DMS53 treated with DMSO at 0.1 percent for 48 hours (cell line): ENCODE results near the gene IL1RAPL1.

ENCODE experiments used
- DNase-seq: peaks from one replicate; lab custom pipeline; 2025; ENCODE audit not compliant: unreplicated experiment; lab: John Stamatoyannopoulos, UW

The IL1RAPL1 gene

DNA sequence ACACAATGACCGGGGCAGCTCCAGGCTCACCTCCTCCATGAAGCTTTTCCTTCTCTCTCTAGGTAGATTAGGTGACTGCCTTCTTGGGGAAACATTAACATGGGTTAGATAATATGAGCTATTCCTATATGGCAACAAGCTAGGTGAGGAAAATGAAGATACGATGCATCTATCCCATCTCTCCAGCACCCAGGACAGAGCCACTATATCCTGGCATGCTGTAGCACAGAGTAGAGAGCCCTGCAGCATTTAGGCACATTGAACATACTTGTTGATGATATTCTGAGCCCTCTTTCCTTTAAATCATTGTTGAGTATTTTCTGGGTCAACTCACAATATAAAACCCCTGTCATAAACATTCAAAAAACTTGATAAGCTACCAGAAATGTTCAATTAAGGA, 1133.9 kb downstream of the IL1RAPL1 start:
- no peak for DNase-seq

DNA sequence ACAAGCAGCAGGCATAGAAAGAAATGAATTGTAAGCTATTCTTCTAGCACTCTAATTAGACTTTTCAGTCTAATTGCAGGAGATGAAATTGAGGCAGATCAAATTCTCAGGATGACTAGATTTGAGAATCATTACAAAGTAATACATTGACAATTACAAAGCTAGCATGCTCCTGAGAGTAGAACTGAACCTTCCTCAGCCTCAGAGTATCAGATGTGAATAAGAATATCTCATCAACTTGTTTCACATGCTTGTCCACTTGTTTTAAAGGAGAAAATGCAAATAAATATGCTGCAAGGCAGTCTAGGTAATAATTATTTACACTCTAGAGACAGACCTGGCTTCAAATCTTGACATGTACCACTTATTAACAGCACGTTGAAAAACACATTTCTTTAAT, 1137.1 kb downstream of the IL1RAPL1 start:
- no peak for DNase-seq

DNA sequence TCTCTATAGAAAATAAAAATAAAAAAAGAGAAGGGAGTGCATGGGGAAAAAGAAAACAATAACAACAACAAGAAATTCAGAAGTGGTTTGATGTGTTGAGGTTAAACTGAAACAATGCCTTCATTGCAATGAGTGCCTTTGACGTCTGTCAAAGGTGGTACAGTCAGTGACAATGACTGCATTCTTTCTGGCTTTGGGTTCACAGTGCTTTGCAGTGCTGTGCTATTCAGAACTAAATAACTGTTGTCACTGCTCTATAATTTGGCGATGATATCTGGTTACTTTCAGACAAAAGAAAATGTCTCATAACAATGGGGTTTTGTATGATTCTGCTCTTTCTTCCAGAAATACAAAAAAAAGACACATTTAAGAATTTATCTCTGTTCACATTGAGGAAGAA, 1139.6 kb downstream of the IL1RAPL1 start:
- DNase-seq, result no peak

DNA sequence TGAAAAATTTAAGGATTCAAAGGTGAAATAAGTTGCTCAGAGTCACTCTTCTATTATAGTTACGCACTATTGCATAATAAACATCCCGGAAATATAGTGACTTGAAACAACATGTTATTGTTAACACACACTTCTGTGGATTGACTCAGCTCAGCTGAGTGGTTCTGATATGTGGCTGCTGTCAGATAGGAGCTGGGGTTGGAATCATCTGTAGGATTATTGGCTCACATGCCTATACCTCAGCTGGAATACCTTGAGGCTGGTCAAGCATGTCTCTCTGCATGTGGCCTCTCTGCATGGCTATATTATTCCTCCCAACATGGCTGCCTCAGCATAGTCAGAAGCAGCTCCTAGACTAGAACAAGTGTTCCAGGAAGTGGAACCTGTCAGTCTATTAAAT, 1141.4 kb downstream of the IL1RAPL1 start:
- DNase-seq, result no peak

DNA sequence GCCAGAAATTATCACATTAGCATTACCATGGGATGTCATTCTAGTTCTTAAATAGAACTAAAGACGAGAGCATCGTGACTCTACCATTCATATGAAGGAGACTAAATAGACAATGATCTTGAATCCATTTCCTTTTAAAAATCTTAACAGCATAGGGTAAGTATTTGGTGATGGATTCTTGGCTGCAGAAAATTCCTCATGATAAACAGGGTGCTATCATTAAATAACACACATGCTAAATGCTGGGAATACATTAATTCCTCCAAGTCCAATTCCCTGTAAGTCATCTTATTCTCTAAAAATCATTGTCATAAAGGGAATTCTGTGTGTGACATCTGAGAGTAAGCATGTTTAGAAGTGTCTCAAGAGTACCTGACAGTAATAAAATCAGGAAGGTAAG, 1157.7 kb downstream of the IL1RAPL1 start:
- DNase-seq, result no peak

DNA sequence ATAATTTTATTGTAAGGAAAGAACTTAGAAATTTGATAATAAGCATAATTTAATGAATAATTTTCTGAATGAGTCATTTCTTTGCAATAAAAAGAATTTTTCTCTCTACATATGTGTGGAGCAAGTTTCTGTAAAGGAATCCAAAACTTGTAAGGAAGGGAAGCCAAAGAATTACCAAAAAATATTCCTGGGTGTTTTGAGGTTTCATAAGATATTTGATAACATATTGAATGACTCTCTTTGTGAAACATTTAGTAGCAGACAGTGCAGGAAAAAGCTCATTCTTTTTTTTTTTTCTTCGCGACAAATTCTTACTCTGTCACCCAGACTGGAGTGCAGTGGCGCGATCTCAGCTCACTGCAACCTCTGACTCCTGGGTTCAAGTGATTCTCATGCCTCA, 1159.1 kb downstream of the IL1RAPL1 start:
- no peak for DNase-seq

DNA sequence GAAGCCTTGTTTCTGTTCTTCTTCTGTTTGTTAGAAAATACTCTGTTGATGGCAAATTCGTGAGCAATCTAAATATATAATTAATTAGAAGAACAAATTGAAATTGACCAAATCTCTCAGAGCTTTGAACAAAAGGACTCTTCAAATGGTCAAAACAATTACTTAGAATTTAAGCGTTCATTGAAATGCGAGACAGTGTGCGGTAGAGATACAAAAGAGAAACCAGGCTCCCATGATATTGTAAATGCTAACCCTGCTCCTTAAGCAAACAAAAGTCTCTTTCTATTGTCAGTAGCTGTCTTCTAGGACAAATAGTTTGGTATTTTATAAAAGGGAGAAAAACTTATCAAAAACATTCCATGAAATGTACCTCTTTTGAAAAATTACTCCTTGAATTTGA, 1174.8 kb downstream of the IL1RAPL1 start:
- no peak for DNase-seq

DNA sequence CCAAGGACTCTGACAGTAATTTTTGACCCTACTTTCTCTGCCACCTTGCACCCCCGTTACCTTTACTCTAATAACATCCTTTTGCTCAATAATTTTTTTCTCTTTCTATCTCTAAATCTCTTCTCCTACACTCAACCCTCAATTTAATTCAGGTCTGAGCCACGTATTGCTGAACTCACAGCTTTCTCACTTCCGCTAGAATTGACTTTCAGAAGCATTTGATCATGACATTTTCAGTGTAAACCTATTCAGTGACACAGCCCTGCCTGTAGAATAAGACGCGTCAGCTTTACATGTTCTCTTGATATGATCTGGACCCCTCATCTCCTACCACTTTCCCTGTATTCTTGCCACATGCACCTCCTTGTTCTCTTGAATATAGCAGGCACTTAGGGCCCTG, 1188.6 kb downstream of the IL1RAPL1 start:
- no peak for DNase-seq

DNA sequence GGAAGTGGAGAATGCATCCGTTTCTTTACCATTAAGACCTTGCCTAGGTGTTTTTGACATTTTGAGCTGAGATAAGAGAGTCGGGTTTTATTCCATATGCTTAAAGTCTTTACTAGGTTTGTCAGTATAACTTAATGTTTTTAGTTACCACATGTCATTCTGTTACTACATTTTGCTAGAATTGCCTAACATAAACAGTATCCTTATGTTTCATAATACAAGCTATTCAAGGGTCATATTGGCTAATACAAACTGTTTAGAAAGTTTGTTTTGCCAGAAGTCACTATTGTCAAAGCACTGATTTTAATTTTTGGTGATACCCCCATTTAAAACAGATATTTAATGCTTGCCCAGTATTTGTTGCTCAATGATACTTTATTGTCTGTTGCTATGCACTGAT, 1200.4 kb downstream of the IL1RAPL1 start:
- no peak for DNase-seq

DNA sequence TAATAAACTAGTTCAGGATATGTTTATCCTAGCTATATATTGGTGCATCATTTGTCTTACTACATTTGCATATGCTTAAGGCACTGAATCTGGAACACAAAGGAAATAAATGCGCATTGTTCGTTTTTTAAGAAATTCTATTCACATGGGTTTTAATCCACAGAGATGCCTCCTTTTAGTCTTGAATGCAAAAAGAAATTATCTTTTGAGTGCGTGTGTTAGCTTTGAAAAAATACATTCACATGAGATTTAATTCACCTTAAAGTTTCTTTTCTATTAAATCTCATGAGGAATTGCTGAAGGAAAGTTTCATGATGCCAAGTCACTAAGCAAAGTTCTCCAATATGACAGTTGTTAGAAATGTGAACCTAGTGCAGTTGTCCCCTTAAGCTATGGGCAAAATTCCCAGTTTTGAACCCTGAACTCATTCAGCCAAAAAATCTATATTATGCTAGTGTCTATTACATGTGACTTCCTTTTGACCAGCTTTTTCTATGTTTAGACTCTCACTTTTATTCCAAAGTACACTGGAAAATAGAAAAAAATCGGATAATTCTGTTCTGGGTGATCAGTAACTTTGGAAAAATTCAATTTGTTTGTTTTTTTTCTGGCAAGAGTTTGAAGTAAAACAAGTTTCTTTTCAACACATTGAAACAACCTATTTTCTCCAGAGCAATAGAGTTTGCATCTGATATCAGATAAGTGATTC, 1201.9 kb downstream of the IL1RAPL1 start:
- no peak for DNase-seq

DNA sequence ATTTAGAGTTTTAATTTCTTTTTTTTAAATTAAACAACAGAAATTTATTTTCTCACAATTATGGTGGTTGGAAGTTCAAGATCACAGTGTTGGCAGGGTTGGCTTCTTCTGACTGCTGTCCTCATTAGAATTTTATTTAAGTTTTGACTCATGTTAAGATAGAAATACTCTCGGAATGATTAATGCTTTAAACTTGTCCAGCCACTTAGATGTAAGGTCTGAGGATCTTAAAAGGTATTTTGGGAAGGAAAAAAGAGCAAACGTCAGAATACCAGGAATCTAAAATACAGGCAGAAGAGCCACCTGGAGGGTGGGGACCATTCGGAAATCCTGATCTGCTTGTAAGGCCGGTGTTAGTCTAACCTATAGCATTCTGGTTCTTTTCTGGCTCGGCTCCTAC, 1205.1 kb downstream of the IL1RAPL1 start:
- no peak for DNase-seq

DNA sequence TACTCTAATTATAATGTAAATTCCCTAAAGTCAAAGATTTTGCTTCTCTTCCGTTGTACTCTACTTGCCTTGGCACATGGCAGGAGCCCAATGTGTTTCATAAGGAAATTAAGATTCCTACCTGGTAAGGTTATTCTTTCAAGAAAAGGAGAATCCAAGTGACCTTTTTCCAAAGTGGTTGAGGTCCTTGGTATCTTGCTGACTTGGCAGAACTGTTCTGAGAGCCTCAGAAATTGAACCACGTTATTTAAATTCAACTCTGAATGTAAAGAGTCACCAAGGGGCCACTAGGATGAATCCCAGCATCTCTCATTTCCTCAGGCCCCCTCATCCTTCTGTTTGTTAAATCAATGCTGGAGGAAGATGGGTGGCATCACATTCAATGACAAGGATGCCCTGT, 1209.9 kb downstream of the IL1RAPL1 start:
- no peak for DNase-seq

DNA sequence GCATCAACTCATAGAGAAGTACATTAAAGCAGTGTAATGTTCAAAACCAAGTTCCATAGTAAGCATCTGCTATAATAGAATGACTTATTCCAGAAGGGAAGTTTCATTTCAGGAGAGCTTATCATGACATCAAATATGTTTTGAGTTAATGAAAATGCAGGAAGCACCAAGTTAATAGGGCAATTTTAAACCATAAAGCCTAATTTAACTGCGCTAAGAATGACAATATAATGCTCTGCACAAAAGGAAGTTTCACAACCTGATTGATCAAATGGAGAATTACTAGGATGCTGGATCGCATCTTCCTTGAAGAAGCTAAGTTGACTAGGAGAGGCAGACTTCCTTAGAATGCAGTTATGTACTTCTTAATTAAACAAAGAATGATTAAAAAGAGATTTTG, 1211.2 kb downstream of the IL1RAPL1 start:
- DNase-seq, result no peak

DNA sequence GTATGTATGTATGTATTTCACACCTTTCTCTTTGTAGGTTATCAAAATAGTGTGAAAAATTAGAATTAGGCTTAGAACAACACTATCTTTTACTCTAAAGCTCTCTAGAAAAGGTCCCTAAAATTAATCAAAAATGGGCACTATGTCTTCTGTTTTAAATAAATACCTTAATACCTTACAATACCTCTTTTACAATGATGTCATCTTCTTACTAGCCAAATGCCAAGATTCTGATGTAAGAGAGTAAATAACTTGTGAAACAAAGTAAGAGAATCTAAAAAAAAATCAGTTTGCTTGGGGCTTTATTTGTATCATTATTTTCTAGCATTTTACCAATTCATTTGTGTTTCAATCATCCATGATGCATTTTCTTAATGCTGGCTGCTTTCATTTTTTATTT, 1225.9 kb downstream of the IL1RAPL1 start:
- no peak for DNase-seq

DNA sequence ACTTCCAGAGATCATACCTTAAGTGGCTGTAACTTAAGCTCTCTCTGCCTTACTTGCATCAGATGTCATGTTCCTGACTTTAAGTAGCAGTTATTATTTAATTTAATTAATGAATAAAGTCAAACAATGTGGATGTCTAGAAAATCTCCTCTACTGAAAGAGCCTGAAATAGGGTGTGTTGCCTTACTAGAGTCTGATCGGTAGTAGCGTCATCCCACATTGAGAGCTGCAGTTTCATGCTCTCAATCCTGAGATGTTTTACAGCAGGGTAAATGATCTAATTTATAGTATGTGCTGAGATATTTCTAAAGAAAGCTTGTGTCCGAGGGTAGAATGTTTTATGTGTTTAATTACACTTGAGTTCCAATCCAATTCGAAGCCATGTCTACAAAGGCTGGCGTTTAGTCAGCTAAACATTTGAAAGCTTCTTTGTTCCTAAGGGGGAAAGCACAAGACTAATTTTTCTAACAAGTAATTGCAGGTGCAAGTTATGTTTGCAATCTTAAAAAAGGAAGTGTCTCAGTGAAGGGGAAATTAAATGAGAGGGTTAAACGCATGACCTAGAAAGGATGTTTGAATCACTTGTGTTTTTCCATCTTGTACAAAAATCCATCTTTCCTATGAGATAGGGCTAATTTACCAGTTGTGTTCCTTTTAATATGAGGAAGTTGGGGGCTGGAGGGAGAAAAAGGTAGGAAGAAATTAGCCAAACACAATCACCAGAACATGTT, 1237.1 kb downstream of the IL1RAPL1 start:
- DNase-seq, result no peak

DNA sequence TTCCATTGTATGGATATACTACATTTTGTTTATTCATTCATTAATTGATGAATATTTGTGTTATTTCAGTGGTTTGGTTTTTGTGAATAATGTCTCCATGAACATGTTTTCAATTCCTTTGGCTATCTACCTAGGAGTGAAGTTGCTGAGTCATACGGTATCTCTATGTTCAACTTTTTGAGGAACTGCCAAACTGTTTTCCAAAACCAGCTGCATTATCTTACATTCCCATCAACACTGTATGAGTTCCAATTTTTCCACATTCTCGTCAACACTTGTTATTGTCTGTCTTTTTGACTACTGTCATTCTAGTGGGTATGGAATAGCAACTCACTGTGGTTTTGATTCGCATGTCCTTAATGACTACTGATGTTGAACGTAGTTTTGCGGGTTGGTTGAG, 1239.5 kb downstream of the IL1RAPL1 start:
- no peak for DNase-seq

DNA sequence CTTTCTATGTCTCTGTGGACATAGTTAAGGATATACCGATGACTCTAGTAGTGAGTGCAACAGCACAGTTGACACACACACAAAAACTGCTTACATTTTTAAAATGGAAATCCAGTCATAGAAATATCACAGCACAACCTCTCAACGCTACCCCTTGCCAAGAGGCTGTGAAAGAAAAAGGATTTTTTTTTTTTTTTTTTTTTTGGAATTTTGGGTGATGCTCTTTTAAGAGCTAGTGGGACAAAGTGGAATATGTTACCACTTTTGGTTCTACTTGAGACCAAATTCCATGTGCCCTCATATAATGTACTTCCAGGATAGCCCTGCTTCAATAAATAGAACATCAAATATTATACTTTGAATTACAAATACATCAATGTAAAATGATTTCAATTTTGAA, 1247.1 kb downstream of the IL1RAPL1 start:
- DNase-seq, result no peak

DNA sequence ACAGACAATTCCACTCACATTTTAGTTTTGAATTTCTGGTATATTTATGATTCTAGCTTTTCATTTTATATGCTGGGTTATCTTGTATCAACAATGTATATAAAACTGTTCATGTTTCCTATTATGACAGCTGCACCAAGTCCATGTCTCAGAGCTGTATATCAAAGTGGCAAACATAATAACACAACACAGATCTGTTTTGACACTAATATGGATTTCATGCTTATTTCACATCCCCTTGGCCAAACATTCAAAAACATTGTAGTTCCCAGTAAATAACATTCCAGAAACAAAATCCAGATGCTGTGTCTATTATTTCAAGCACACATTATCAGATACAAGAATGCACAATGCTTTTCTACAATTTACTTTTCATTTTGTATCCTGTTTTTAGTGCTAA, 1247.5 kb downstream of the IL1RAPL1 start:
- DNase-seq, result no peak

DNA sequence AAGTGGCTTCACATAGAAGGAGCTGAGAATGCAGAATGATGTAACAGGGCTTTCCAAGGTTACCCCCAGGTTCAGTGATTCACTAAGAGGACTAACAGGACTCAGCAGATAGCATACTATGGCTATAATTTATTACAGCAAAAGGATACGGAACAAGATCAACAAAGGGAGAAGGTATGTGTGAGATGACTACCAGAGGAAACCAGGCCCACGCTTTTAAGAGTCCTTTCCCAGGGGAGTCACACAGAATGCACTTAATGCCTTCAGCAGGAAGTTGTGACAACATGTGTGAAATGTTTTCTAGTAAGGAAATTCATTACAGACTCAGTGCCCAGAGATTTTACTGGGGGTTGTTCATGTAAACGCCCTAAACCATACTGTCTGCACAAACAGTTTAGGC, 1254.5 kb downstream of the IL1RAPL1 start:
- DNase-seq, result no peak

DNA sequence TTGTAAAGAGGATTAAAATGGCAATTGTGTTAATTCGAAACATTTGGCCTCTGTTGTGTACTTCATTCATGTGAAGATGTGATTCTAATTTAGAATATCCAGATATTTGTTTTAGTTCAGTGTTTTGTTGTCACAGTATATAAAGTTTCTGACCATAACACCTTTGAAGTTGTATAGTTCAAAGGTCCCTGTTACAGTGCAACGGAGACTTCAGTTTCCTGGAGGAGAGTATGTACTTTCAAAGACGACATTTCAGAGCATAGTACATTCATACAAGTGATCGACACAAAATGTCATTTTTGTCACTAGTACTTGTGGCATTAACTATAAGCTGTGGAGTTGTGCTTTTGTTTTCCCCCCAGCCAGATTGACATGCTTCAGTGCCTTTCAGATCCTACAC, 1255.3 kb downstream of the IL1RAPL1 start:
- DNase-seq, result no peak

DNA sequence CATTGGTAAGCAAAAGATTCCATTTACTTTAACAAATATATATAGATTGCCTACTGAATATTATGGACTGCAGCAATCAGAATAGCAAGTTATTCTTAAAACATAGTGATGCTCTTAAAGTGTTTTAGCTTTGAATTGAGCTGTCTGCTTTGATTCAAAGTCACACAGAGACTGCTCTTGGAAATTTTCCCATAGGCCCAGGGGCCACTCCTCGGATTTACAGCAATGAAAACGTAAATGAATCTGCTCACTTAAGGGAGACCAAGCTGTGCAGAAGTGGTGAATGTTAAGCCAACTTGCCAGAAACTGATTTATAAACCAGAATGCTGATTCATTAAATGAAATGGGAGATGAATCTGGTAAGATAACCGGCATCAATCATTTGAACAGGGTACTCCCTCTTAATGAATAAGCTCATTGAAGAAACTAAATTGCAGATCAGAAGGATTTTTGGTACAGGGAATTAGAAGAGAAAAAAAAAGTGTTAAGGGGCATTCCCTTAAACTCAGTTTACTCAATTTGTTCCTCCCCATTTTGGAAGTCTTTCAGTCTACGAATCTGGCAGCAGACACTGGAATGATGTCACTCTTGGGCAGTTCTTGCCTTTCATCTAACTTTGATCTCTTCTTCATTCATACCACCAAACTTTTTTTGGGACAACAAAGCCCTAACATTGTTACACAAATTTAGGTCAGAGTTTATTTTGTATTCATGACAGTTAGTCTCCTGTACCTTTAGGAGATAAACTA, 1264.8 kb downstream of the IL1RAPL1 start:
- DNase-seq, result no peak

DNA sequence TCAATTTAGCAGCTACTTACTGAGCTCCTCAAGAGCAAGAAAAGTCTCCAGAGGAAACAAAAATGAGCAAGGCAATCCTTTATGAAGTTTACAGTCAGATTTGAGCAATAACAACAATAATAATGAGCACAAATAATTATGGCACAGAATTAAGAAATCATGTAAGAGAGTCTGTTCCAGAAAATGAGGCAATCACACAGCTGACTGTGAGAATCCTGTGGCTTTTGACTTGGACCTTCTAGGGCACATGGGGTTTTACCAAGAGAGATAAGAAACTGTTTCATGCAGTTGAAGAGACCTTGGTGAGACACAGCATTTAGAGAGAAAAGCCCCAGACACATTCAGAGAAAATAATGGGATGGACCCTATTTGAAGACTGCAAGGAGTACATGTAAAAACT, 1265.5 kb downstream of the IL1RAPL1 start:
- no peak for DNase-seq
